ENCODE measurements around the gene ZFP62.
"Not testable (repeated sequence)": the region's sequence is repeated elsewhere in the genome, so short reads cannot be mapped to it uniquely, and the experiment has no call there.

Gene ZFP62

DNA sequence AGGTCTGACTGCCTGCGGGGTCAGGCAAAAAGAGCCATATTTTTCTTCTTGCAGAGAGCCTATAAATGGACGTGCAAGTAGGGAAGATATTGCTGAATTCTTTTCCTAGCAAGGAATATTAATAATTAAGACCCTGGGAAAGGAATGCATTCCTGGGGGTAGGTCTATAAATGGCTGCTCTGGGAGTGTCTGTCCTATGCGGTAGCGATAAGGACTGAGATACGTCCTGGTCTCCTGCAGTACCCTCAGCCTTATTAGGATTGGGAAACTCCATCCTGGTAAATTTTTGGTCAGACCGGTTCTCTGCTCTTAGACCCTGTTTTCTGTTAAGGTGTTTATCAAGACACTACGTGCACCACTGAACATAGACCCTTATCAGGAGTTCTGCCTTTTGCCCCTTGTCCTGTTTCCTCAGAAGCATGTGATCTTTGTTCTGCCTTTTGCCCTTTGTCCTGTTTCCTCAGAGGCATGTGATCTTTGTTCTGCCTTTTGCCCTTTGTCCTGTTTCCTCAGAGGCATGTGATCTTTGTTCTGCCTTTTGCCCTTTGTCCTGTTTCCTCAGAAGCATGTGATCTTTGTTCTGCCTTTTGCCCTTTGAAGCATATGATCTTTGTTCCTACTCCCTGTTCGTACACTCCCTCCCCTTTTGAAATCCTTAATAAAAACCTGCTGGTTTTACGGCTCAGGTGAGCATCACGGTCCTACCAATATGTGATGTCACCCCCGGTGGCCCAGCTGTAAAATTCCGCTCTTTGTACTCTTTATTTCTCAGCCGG, 32.1 kb downstream of the ZFP62 start:
- DNase-seq = peak; percentile 18

GRCh38 chr5:180827374-180827773, 33.7 kb downstream of the ZFP62 start:
- not testable (repeated sequence) for DNase-seq

DNA sequence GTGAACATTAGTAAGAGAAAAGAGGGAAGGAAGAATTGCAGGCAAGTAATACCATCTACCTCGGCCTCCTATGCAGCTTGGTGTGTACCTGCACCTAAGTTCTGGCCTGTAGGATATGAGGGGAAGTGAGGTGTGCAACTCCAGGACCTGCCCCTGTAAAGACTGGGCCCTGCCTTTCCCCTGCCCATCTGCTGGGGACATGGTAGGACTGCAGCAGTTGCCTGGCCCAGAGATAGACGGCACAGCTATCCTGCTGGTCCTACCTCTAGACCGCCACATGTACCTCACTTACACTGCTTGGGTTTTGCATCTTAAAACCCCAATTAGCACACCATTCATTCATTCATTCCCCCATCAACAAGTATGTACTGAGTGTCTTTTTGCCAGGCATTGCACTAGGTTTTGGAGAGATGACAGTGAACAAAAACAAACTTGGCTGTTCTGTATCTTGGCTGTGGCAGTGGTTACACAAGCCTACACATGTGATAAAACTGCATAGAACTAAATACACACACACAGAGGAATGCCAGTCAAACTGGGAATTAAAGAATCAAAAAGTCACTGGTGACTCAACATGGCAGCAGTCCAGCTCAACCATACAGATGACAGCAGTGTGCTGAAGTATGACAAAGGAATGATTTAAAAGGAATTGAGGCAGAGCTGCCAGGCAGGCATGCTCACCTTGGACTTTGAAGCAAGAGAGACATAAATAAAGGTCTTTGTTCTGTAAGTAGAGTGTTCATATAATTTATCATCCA, 35.1 kb downstream of the ZFP62 start:
- no peak for DNase-seq

DNA sequence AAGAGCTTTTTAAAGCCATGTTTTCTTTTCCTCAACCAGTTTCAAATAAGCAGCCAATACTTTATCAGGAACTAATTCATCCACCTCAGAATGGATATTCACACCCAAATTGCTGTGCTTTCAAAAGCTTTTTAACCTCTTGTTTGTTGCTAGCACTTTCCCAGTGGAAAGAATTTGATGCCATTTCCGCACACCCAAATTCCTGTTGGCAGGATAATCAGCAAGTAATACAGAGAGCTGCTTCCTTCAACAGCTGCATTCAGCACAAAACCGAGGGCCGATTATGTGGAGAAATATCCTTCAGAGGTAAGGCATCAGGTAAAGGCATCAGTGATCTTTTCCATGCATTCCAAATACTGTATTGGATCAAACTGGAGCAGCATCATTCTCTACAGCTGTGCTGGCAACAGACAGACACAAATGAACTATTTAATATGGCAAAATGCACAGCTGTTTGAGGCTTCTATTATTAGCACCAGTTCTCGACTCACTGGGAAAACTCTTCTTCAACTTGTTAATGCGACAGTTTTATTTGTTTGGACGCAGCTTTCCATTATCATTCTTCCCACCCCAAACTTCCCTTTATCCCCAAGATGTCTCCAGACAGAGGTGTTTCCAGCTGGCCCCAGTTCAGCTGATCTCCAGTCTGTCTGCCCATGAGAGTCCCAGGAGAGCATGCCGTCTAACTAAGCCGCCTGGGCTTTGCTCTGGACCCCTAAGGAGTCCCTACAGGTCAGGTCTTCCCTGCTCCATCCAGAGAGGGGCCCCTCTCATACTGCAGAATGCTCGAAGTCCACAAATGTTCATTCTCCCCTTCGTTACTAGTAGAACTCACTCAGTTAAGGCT, 36.2 kb downstream of the ZFP62 start:
- no peak for DNase-seq

DNA sequence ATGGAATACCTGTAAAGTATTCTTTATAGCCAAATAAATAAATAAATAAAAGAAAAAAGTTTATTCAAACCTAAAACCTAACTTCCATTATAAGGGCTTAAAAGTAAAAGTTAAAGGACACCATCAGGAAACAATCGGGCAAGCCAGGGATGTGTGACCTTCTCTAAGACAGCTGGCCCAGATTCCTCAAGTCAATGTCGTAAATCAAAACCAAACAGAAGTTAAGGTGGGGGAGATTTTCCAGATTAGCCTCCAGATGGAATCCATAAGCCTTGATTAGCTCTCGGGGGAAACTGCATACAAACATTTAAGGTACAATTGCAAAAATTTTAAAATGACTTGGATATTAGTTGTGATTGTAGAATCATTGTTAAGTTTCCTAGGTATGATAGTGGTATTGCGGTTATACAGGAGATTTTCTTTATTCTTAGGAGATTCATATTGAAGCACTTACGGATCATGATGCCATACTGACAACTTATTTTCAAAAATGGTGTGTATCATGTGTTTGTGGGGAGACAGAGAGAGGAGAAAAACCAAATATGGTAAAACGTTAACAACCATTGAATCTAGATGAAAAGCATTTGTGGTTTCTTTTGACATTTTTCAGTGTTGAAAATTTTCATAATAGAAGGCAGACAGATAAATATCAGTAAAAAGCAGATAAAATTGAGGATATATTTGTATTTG, 37.0 kb downstream of the ZFP62 start:
- no peak for DNase-seq

GRCh38 chr5:180823346-180823745, 37.7 kb downstream of the ZFP62 start:
- no peak for DNase-seq

DNA sequence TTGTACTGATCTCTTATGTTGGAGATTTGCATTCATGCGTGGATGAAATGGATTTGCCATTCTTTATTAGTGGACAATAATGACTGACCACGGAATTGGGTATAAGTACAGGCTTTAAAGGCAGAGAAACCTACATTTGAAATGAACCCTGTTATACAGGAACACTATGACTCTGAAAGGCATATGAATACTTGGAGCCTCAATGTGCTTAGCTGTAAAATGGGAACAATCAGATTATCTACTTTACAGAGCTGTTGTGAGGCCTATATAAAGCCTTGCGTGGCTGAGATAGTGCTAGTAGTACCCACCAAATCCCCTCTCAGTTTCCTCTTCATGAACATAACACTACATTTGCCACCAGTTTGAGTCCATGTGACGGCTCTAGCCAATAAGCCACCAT, 39.5 kb downstream of the ZFP62 start:
- DNase-seq = no peak

DNA sequence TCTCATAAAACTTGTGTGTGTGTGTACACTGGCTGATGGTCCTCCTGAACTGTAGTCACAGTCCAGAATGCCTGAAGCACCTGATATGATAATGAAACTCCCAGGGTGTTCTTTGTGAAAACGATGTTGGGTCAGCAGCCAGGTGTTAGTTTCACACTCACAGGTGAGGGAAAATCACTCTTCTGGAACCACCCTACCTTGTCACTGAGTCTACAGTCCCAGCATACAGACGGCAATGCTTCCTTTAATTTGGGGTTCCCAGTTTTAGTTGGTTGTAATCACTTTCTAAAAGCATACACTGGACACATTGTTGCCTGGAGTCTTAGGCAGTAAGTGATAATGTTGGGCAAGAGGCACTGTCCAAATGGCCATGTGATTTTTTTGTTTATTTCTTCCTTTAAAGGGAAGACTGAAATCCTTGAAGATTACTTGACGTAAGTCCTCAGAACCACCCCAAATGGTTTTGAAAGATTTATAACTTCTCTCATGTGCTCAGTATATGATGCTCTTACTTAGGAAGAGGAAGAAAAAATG, 40.2 kb downstream of the ZFP62 start:
- peak; percentile 95 for DNase-seq

GRCh38 chr5:180818677-180819341, 42.3 kb downstream of the ZFP62 start:
- no peak for DNase-seq

DNA sequence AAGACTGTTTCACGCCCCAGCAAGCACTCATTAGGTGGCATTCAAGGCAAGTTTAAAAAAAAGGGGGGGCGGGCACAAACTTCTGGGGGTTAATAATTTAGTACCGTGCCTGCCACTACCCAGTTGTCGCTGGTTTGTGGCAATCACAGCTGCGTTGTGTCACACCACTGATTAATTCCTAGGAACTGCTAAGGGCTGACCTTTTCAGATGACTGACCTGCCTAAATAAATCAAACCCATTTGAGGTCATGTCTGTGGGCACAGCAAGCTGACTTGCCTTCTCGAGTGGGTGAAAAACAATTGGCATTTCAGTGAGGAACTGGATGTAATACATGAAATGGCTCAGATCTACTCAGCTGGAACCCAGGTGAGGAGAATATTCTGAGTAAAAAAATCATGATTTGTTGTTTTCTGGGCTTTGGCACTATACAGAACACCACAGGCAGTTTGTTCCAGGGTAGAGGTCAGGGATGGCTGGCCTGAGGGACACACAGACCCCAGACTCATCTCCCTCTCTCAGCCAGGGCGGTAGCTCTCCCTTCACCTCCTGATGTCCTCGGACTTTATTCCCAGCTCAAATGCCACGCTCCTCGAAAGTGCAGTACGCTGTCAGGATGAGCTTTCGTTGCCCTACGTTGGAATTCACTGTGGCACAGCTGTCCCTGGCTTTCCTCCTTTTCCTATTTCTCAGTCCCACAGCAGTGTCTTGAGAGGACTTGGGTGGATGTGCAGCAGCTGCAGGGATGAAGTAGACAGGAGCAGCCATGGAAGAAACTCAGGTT, 43.0 kb downstream of the ZFP62 start:
- peak; percentile 17 for DNase-seq

DNA sequence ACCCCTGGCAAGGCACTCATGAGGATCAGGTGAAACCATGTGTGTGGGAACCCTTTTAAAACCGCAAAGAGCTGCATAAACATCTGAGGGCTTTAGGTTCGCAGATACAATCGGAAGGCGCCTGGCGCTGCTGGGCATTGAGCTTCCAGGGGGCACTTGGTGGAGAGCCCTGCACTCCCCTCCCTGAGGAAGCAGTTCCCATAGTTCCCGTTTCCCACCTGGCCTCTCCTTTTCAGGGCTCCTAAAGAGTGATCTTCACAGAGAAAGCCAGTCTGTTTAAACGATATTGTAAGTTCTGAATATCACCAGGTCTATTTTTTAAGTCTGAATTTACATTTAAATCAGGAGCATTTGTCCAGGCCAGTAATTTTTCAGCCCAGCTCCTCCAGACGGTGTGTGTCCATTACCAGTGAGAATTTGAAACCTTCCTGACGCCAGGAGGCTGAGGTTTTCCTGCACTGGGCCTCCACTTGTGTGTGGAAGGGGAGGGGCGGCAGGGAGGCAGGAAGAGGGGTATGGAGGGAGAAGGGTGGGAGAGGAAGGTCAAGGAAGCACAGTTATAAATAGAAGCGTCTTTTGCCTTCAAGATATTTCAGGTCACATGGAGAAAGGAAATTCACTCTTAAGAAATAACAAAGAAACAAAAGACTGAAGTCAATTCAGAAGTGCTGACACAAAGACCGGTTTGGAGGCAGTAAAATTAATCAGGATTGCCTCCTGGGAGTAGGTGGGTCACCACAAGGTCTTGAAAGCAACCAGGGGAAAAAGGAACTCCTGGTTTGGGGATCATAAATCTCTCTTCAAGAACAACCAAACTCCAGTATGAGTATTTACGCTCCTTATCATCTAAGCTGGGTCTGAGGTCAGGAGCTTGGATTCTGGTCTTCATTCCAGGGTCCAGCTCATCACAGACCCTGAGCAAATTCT, 44.2 kb downstream of the ZFP62 start:
- peak; percentile 20 for DNase-seq

GRCh38 chr5:180815293-180815917, 45.7 kb downstream of the ZFP62 start:
- peak; percentile 88 for DNase-seq

DNA sequence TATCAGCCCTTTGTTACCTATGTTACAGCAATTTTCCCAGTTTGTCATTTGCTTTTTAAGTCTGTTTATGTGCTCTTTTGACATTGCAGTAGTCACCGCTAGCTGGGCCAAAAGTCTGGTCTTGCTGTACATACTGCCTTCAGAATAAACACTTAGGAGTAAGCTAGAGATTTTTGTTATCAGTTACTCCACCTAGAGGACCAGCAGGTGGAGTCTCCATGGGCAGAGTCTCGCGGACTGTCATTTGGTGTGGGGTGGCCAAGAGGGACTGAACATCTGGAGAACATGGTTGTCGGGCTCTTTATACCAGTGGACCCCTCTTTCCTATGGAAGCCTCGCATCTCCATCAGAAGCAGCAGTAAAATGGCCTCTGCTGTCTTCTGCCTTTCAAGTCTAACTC, 47.7 kb downstream of the ZFP62 start:
- no peak for DNase-seq

- DNase-seq = no peak
These were observed 49.4 kb downstream of the ZFP62 start for GRCh38 chr5:180811623-180812124.

GRCh38 chr5:180810959-180811622, 50.0 kb downstream of the ZFP62 start:
- DNase-seq = peak; percentile 52

DNA sequence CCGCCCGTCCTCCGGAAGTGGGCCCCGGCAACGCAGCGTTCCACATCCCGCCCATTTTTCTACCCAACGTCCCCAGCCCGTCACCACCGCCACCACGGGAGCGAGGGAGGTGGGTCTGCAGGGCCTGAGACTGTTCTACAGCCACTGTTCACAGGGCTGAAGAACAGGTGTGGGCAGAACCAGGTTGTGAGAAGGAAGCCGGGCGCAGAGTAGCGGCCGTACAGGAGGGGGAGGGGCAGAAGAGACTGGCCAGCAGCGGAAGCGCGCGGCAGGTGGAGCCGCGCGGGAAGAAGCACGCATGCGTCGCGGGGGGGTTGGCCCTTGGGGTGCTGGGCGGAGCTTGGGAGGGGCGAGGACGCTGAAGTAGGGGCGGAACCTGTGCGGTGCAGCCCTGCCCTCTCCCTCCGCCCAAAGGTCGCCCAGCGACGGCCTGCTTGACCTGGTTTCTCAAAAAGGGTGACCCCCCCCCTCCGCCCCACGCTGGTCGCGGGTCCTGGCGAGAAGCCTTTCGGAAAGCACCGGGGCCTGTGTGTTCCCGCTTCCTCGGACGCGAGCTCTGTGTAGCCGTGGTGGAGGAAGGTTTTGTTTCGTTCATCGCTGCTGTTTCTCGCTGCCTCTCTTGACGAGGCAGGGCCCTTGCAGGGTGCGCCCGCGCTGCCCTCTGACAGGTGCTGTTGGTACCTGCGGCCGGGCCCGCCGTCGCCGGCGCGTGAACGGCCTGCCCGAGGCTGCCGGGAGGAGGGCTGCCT, 50.7 kb downstream of the ZFP62 start:
- peak; percentile 91 for DNase-seq

GRCh38 chr5:180809403-180810209, 51.5 kb downstream of the ZFP62 start:
- DNase-seq = peak; percentile 86

All from MV-4-11 (cell line).